ENCODE data around the gene ZNF175.

The ZNF175 gene

GRCh38 chr19:51530616-51531015, 40.5 kb upstream of the ZNF175 start:
- DNase-seq (ENCODE audit: low read depth in 2 of 2), result no peak
- no peak overlapping the region for H3K4me3 ChIP-seq (replicated peaks in 1 of 2; ENCODE audit: low read depth in 2 of 2, low read length in 2 of 2)
- no peak for TF ChIP-seq CTCF (IDR thresholded peaks at IDR 0.05; ENCODE audit: low read depth, low read length)

DNA sequence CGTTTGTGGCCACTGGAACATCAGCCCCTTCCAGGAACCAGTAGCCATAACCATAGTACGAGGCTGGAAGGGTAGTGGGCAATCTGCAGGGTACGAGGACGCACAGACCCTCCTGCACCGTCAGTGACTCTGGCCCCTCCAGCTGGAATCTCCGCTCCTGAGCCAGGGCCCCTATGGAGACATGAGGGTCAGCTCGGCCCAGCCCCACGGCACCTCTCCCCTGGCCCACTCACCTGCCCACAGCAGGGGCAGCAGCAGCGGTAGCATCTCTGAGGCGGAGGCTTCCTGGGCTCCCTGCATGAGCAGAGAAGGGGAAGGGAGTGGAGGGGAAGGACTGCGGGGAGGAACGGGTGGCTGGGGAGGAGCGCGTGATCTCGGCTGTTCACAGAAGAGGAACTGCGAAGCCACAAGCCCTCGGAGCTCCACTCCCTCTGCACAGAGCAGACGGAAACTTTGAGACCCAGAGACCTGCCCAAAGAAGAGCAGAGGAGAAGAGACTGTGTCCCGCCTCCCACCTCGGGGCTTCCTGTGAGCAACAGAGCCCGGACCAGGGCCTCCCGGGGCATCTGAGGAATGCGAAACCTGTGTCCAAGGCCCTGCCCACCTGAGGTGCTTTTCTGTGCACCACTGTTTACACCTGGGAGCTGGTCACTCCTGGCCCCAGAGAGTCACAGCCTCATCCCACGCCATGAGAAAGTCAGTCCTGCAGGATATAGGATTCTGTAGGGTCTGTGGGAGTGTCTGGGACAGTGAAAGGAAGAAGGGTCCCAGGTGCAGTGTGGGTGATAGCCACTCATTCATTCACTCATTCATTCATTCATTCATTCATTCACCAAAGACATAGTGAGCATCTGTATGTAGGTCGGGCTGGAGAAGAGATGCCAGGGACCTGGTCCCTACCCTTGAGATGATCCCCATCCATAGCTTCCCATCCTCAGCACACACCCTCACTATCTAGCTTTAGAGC, 39.5 kb upstream of the ZNF175 start, which contains the start of gene SIGLEC6:
Gene SIGLEC6, minus strand, starts transcription at position 322 of the 967 bp plus-strand sequence. Its CDS starts 22 bp downstream, at position 300.
- no peak for TF ChIP-seq CTCF (IDR thresholded peaks at IDR 0.05; ENCODE audit: low read depth, low read length)
- no peak within 1 kb of the TSS for H3K4me3 ChIP-seq (replicated peaks in 1 of 2; ENCODE audit: low read depth in 2 of 2, low read length in 2 of 2)
- no peak for DNase-seq (ENCODE audit: low read depth in 2 of 2)

- H3K4me3 ChIP-seq (replicated peaks in 1 of 2; ENCODE audit: low read depth in 2 of 2, low read length in 2 of 2), result no peak overlapping the region
- DNase-seq (ENCODE audit: low read depth in 2 of 2), result no peak
- no peak for TF ChIP-seq CTCF (IDR thresholded peaks at IDR 0.05; ENCODE audit: low read depth, low read length)
These were observed 35.5 kb upstream of the ZNF175 start for GRCh38 chr19:51535535-51535934.

- no peak for TF ChIP-seq CTCF (IDR thresholded peaks at IDR 0.05; ENCODE audit: low read depth, low read length)
- H3K4me3 ChIP-seq (replicated peaks in 1 of 2; ENCODE audit: low read depth in 2 of 2, low read length in 2 of 2), result no peak overlapping the region
- no peak for DNase-seq (ENCODE audit: low read depth in 2 of 2)
These were observed 31.2 kb upstream of the ZNF175 start for GRCh38 chr19:51539821-51540366.

GRCh38 chr19:51541458-51542357, 29.4 kb upstream of the ZNF175 start:
- DNase-seq (ENCODE audit: low read depth in 2 of 2), result no peak
- no peak overlapping the region for H3K4me3 ChIP-seq (replicated peaks in 1 of 2; ENCODE audit: low read depth in 2 of 2, low read length in 2 of 2)
- no peak for TF ChIP-seq CTCF (IDR thresholded peaks at IDR 0.05; ENCODE audit: low read depth, low read length)

DNA sequence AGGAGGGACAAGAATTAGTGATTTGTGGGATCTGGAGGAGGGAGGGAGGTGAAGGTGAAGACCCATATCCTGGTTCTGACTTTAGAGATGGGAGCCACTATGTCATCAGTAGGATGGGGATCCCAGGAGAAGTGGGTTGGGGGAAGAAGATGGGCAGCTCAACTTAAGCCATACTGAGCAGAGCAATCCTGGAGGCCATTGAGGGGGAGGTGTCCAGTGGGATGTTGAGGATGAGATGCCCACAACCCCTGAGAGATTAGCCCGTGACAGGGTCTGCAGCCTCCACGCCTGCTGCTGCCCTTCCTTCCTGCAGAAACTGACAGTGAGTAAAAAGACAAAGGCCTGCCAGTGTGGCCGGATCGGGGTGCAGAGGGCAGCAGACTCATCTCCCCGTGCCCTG, 28.4 kb upstream of the ZNF175 start:
- no peak for DNase-seq (ENCODE audit: low read depth in 2 of 2)
- no peak for TF ChIP-seq CTCF (IDR thresholded peaks at IDR 0.05; ENCODE audit: low read depth, low read length)

More for the DNA sequence above, 28.4 kb upstream of the ZNF175 start:
- H3K4me3 ChIP-seq (replicated peaks in 1 of 2; ENCODE audit: low read depth in 2 of 2, low read length in 2 of 2), result no peak overlapping the region

Data from cardiac fibroblast (primary cell).